HG02973 (cell line): ENCODE data around the gene CERKL.

Experiments
- ATAC-seq: cut with Tn5 transposase; IDR thresholded peaks from one replicate; pipeline ENCODE4 v1.9.1; 2021; ENCODE audit warnings: moderate library complexity; ENCODE audit not compliant: unreplicated experiment

CERKL gene

GRCh38 chr2:181523756-181524155, 133.1 kb downstream of the CERKL start:
- no peak for ATAC-seq

GRCh38 chr2:181520253-181520652, 136.7 kb downstream of the CERKL start:
- no peak for ATAC-seq

- no peak for ATAC-seq
Observed at GRCh38 chr2:181517685-181518301, 139.1 kb downstream of the CERKL start.

- no peak for ATAC-seq
Observed at GRCh38 chr2:181516992-181517391, 139.9 kb downstream of the CERKL start.

GRCh38 chr2:181515719-181516118, 141.2 kb downstream of the CERKL start:
- ATAC-seq = no peak

GRCh38 chr2:181500201-181500600, 156.7 kb downstream of the CERKL start:
- no peak for ATAC-seq

- no peak for ATAC-seq
Observed at GRCh38 chr2:181499231-181499630, 157.7 kb downstream of the CERKL start.
